ENCODE results near the gene CD19.

The CD19 gene

GRCh38 chr16:28904828-28905227, 26.9 kb upstream of the CD19 start:
- H3K4me3 ChIP-seq (ENCODE audit: low read depth, low read length), result no peak overlapping the region
- TF ChIP-seq CTCF (IDR thresholded peaks at IDR 0.05; ENCODE audit: low read depth, low read length), result no peak
- in situ Hi-C loops (cut with HindIII; ENCODE audit: low sequenced_read_pairs), result no loop called here
- DNase-seq (ENCODE audit: low read depth, low spot score), result no peak

GRCh38 chr16:28905229-28905754, 26.5 kb upstream of the CD19 start:
- no peak for DNase-seq (ENCODE audit: low read depth, low spot score)
- H3K4me3 ChIP-seq (ENCODE audit: low read depth, low read length), result no peak overlapping the region

GRCh38 chr16:28905800-28906372, 25.9 kb upstream of the CD19 start:
- no peak for DNase-seq (ENCODE audit: low read depth, low spot score)
- no peak overlapping the region for H3K4me3 ChIP-seq (ENCODE audit: low read depth, low read length)
- no peak for TF ChIP-seq CTCF (IDR thresholded peaks at IDR 0.05; ENCODE audit: low read depth, low read length)
- in situ Hi-C loops (cut with HindIII; ENCODE audit: low sequenced_read_pairs), result no loop called here

More at GRCh38 chr16:28905229-28905754, 26.5 kb upstream of the CD19 start:
- TF ChIP-seq CTCF (IDR thresholded peaks at IDR 0.05; ENCODE audit: low read depth, low read length), result no peak
- in situ Hi-C loops (cut with HindIII; ENCODE audit: low sequenced_read_pairs), result no loop called here

GRCh38 chr16:28910086-28911031, 21.4 kb upstream of the CD19 start:
- no peak for DNase-seq (ENCODE audit: low read depth, low spot score)
- TF ChIP-seq CTCF (IDR thresholded peaks at IDR 0.05; ENCODE audit: low read depth, low read length), result no peak
- in situ Hi-C loops (cut with HindIII; ENCODE audit: low sequenced_read_pairs), result no loop called here
- H3K4me3 ChIP-seq (ENCODE audit: low read depth, low read length), result no peak overlapping the region

- DNase-seq (ENCODE audit: low read depth, low spot score), result no peak
- TF ChIP-seq CTCF (IDR thresholded peaks at IDR 0.05; ENCODE audit: low read depth, low read length), result no peak
- in situ Hi-C loops (cut with HindIII; ENCODE audit: low sequenced_read_pairs), result no loop called here
- no peak overlapping the region for H3K4me3 ChIP-seq (ENCODE audit: low read depth, low read length)
Measured at GRCh38 chr16:28912558-28912957, 19.2 kb upstream of the CD19 start.

- H3K4me3 ChIP-seq (ENCODE audit: low read depth, low read length), result no peak overlapping the region
- in situ Hi-C loops (cut with HindIII; ENCODE audit: low sequenced_read_pairs), result no loop called here
- DNase-seq (ENCODE audit: low read depth, low spot score), result no peak
- TF ChIP-seq CTCF (IDR thresholded peaks at IDR 0.05; ENCODE audit: low read depth, low read length), result no peak
Measured at GRCh38 chr16:28913946-28914724, 17.6 kb upstream of the CD19 start.
